ENCODE measurements around the gene ACTR6. TPM values are rescaled to one million over a fixed set of nuclear protein-coding genes. Genes with fewer than 3 reads are reported as not detected.

ACTR6 gene
- total RNA-seq, 1 donor from 2014 or later = 10.2 TPM

DNA sequence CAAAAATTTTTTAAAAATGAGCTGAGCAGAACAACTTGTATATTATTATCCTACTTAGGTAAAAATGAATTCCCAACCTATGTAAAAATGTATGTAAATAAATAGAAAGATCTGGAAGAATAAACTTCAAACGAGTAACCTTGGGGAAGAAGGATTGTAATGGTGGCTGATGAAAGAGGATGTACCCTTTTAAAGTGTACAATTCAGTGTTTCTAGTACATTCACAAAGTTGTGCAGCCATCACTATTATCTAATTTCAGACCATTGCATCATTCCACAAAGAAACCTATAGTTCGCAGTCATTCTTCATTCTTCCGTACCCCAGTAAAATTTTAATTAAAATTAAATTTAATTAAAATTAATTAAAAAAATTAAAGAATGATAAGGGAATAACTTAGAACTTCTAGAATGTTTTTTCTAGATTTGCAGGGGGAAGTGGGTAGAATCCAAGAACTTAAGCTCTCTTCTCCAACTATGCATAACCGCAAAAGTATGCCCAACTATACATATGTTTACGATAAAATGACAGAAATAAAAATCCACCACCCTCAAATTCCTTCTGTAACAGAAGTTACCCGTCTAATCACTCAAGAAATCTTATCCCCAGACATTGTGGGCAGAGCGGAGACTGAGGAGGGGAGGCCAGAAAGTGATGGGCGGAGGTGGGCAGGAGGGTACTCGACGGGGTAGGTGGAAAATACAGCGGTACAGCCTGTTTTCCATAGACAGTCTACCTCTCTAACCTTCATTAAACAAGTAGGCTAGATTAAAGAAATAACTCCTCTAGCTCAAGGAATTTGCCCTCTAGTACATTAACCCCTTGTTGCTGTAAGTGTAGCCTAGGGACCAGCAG lies 65.3 kb downstream of the ACTR6 start:
- ATAC-seq = no peak
- no peak for DNase-seq (ENCODE audit: low spot score)

GRCh38 chr12:100266585-100266834 lies 65.9 kb downstream of the ACTR6 start:
- DNase-seq (ENCODE audit: low spot score) = no peak
- peak; percentile 76 for ATAC-seq

DNA sequence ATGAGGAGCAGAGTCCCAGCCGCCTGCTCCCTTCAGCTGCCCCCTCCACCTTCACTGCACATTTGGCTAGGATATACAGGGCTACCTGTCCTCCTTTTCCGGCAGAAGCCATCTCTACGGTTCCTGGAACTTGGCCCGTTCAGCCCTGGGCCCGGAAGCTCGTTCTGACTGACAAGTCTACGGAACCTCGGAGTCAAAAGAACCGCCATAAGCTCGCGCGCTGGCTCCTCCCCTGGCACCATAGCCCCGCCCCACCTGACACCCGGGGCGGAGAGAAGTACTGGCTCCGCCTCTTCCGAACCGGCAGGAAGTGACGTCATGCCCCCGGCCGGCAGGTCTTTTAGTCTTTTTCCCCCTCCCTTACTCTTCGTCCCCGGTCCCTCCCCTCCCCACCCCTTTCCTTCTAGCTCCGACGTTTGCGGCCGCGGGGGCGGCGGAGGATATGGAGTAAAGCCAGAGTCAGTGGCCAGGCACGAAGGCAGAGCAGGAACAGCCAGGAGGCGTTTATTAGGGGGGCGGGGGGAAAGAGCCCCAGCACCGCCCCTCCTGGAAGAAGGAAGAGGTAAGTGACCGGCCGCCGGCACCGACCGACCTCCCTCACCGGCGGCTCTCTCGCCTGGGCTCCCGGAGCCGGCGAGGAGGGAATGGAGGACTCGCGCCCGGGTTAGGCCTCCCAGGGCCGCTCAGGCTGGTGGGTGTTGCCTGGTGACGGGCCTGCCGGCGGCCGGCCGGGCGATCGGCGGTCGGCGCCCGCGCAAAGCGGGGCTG lies 66.4 kb downstream of the ACTR6 start, which contains the start of the genes DEPDC4 and SCYL2:
DEPDC4 (minus strand) TSS at position 245 of the 768 bp plus-strand sequence; CDS start at position 242, 3 bp downstream.
SCYL2 (plus strand) TSS at position 343 of the 768 bp plus-strand sequence. CDS start 15,794 bp downstream, outside the sequence.
- ATAC-seq (peak; percentile 90), DNase-seq (ENCODE audit: low spot score) (peak; percentile 98)

- DNase-seq (ENCODE audit: low spot score) = no peak
Observed at GRCh38 chr12:100267603-100268281, 67.1 kb downstream of the ACTR6 start.

DNA sequence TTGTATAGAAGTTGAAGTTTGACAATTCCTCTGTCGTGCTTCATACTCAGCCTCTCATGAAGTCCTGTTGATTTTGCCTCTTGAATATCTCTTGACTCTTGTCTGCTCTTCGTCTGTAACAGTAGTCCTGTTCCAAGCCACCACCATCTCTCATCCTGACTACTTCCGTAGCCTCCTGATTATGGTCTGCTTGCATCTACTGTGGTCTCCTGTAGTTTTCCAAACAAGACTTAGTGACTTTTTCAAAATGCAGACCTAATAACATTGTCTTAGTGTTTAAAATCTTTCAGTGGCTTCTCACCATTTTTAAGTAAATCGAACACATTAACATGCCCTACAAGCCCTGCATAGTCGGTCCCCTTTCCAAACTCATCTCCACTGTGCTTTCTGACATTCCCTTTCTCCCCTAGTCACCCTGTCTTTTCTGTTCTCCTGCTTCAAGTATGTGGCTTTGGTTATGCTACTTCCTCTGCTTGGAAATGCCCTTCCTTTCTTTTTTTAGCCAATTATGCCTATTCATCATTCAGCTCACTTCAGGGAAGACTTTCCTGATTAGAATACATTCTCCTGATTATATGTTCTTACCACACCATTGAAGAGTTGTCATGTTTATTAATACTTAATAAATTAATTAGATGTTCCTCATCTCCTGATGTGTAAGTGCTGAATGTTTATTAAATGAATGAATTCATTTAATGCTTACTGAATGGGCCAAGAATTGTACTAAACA lies 68.4 kb downstream of the ACTR6 start:
- ATAC-seq = no peak
- DNase-seq (ENCODE audit: low spot score) = no peak

More at GRCh38 chr12:100267603-100268281, 67.1 kb downstream of the ACTR6 start:
- ATAC-seq = peak; percentile 49

- DNase-seq (ENCODE audit: low spot score) (no peak), ATAC-seq (no peak)
Observed at GRCh38 chr12:100273782-100274181, 73.2 kb downstream of the ACTR6 start.

Other genes starting within 250 kb of the ACTR6 start
- 3.6 TPM for gene ANKS1B, start 215.9 kb upstream of the ACTR6 start, total RNA-seq
- gene BLTP3B, start 57.9 kb upstream of the ACTR6 start, total RNA-seq = 28.3 TPM
- 2.5 TPM for gene DEPDC4, start 66.3 kb downstream of the ACTR6 start, total RNA-seq
- 24.2 TPM for gene SCYL2, start 66.4 kb downstream of the ACTR6 start, total RNA-seq
- gene SLC17A8, start 156.3 kb downstream of the ACTR6 start, total RNA-seq = 0.23 TPM

All from left lobe of liver (tissue), 2 donors.